Esophagus muscularis mucosa (tissue), 4 donors: Measurements from ENCODE around the gene CYCS. TPM values are rescaled to one million over a fixed set of nuclear protein-coding genes. Genes with fewer than 3 reads are reported as not detected.

Source experiments
- DNase-seq: peaks from one replicate; pipeline ENCODE4 v3.0.0-alpha.2; 2017; ENCODE audit errors: extremely low spot score
- H3K27ac ChIP-seq, 4 donors: fragments of 200-600 bp; sonication (generic); replicated peaks in 1 of 4; 1 replicate in 3 of 4; 2 replicates in 1 of 4; pipeline ENCODE4 v1.5.1; 2016 to 2019; ENCODE audit warnings: mild to moderate bottlenecking in 1 of 4
- H3K27me3 ChIP-seq, 4 donors: fragments of 200-600 bp; sonication (generic); one replicate each; pipeline versions ENCODE4 v1.5.1 to v1.6.0; 2016 to 2019
- H3K36me3 ChIP-seq, 4 donors: fragments of 200-600 bp; sonication (generic); one replicate each; pipeline ENCODE4 v1.5.1; 2016 to 2019
- H3K4me1 ChIP-seq, 4 donors: fragments of 200-600 bp; sonication (generic); one replicate each; pipeline ENCODE4 v1.5.1; 2016 to 2019
- H3K4me3 ChIP-seq, 4 donors: fragments of 200-600 bp; sonication (generic); 1 replicate in 2 of 4; 2 replicates in 2 of 4; pipeline ENCODE4 v1.5.1; 2016 to 2019; ENCODE audit warnings: mild to moderate bottlenecking in 4 of 4, moderate library complexity in 1 of 4
- H3K9me3 ChIP-seq, 4 donors: fragments of 200-600 bp; sonication (generic); 1 replicate in 3 of 4; 2 replicates in 1 of 4; pipeline ENCODE4 v1.5.1; 2016 to 2019
- CTCF ChIP-seq, 3 experiments: fragments of 200-600 bp in 2 of 3; fragments of 450-650 bp in 1 of 3; sonication (generic) in 2 of 3; IDR thresholded peaks; one replicate each; pipeline ENCODE4 v1.5.1; 2017 to 2019; ENCODE audit warnings: antibody characterized with exemption in 3 of 3, mild to moderate bottlenecking in 2 of 3, moderate library complexity in 1 of 3
- EP300 ChIP-seq: sonication (generic); formaldehyde crosslinking; IDR thresholded peaks from one replicate; pipeline ENCODE4 v1.6.1; 2017; ENCODE audit warnings: antibody characterized with exemption
- POLR2A ChIP-seq: fragments of 450-650 bp; IDR thresholded peaks from one replicate; pipeline ENCODE4 v1.6.1; 2017; ENCODE audit warnings: antibody characterized with exemption, moderate library complexity, mild to moderate bottlenecking, low read depth
- POLR2AphosphoS5 ChIP-seq, 2 donors: sonication (generic); formaldehyde crosslinking; IDR thresholded peaks; one replicate each; pipeline ENCODE4 v1.6.1; 2017; ENCODE audit warnings: antibody characterized with exemption in 2 of 2
- WGBS: methylation state at CpG from one replicate; pipeline ENCODE4 v1.1.5; 2018; 5-methylcytosine and 5-hydroxymethylcytosine counted together
- intact Hi-C: fragments of 100-400 bp; cut with DNase I; formaldehyde crosslinking; loops from one replicate; pipeline ENCODE4 v1.15.1; 2023
- total RNA-seq, 4 donors: library from RNA; depleted of rRNA; stranded (reverse); fragments of >200 nt; gene quantifications; one replicate each; pipeline versions ENCODE4 v1.1.0 to v1.2.1, GENCODE V29; 2016

CYCS gene
- 10 to 100 TPM; 39.9 to 57.3 (median 44.6) TPM for total RNA-seq

GRCh38 chr7:25125137-25125946, at the start of gene CYCS:
Gene CYCS (minus strand): TSS chr7:25125260. CDS start chr7:25124119, 1,141 bp downstream.
- intact Hi-C loops = no loop called here

GRCh38 chr7:25173184-25173583, 48.1 kb upstream of the CYCS start:
- intact Hi-C loops = no loop called here
- peak; percentile 55 for DNase-seq
- Histone ChIP-seq H3K9me3 (no peaks in the 10 kb centered on the region), H3K27ac (no peak overlapping the region), H3K4me3 (no peak overlapping the region), H3K36me3 (no peaks in the 10 kb centered on the region), H3K27me3 (no peaks in the 10 kb centered on the region), H3K4me1 (no peaks in the 10 kb centered on the region)
- WGBS = 49% methylated on average over 4 of the region's 4 CpGs
- TF ChIP-seq POLR2A (no peak), POLR2AphosphoS5 (IDR thresholded peaks at IDR 0.05) (no peak), EP300 (no peak), CTCF (IDR thresholded peaks at IDR 0.05) (no peak)

More at GRCh38 chr7:25125137-25125946, at the start of gene CYCS:
- no peaks in the 10 kb centered on the region for H3K27me3 ChIP-seq
- H3K9me3 ChIP-seq = no peaks in the 10 kb centered on the region
- peaks cover 10 to 22% (median 15%) of the 10 kb centered on the region in 4 donors for H3K4me1 ChIP-seq
- peak within 1 kb of the TSS; percentile 80 to 89 (median 84) for H3K4me3 ChIP-seq
- peak; percentile 100 for DNase-seq
- H3K27ac ChIP-seq = peak within 1 kb of the TSS; percentile 95 to 97 (median 96)
- peaks cover 11 to 31% (median 25%) of the 10 kb centered on the region in 4 donors for H3K36me3 ChIP-seq
- TF ChIP-seq CTCF (IDR thresholded peaks at IDR 0.05) (peak in 1 of 3 experiments; percentile 16), EP300 (peak; percentile 90), POLR2A (peak; percentile 95), POLR2AphosphoS5 (IDR thresholded peaks at IDR 0.05) (peak; percentile 100)
- WGBS = under 1% methylated on average over 20 of the region's 67 CpGs

DNA sequence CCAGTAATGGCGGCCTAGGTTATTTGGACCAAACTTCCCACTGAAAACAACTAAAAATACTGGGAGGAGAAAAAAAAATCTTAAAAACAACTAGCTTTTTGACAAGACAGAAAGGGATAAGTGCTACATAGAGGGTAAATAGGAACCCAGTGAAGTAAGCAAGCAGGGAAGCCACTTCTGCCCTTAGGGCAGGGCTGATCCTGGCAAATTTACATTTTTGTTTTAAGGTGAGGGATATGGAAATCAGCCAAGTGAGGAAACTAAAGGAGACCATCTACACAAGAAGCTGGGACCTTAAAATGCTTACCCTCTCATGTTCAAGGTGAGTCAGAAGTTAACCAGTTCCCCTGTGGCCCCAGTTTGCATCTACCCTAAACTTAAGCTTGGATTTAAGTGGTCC, 46.5 kb upstream of the CYCS start:
- Histone ChIP-seq H3K27ac (no peak overlapping the region), H3K4me3 (no peak overlapping the region), H3K36me3 (peaks cover 0 to 1% (median 0%) of the 10 kb centered on the region in 4 donors), H3K4me1 (no peaks in the 10 kb centered on the region), H3K9me3 (no peaks in the 10 kb centered on the region), H3K27me3 (no peaks in the 10 kb centered on the region)
- DNase-seq = no peak
- WGBS = 95% methylated on average over 1 of the region's 1 CpG
- TF ChIP-seq POLR2A = no peak
- intact Hi-C loops = no loop called here

- no peak overlapping the region for H3K4me3 ChIP-seq
- H3K27me3 ChIP-seq = no peaks in the 10 kb centered on the region
- DNase-seq = no peak
- WGBS = 100% methylated on average over 1 of the region's 1 CpG
- no peaks in the 10 kb centered on the region for H3K4me1 ChIP-seq
- H3K36me3 ChIP-seq = peaks cover 0 to 4% (median 0%) of the 10 kb centered on the region in 4 donors
- intact Hi-C loops = no loop called here
- H3K27ac ChIP-seq = no peak overlapping the region
- TF ChIP-seq POLR2AphosphoS5 (IDR thresholded peaks at IDR 0.05) (no peak), POLR2A (no peak), CTCF (IDR thresholded peaks at IDR 0.05) (no peak), EP300 (no peak)
- H3K9me3 ChIP-seq = no peaks in the 10 kb centered on the region
Measured at GRCh38 chr7:25171071-25171470, 46.0 kb upstream of the CYCS start.

- intact Hi-C loops = no loop called here
- H3K27me3 ChIP-seq = no peaks in the 10 kb centered on the region
- H3K4me3 ChIP-seq = no peak overlapping the region
- no peaks in the 10 kb centered on the region for H3K9me3 ChIP-seq
- 97% methylated on average over 7 of the region's 7 CpGs for WGBS
- H3K4me1 ChIP-seq = no peaks in the 10 kb centered on the region
- no peak overlapping the region for H3K27ac ChIP-seq
- H3K36me3 ChIP-seq = peaks cover 0 to 11% (median 4%) of the 10 kb centered on the region in 4 donors
- TF ChIP-seq EP300 = no peak
- no peak for TF ChIP-seq CTCF (IDR thresholded peaks at IDR 0.05)
- TF ChIP-seq POLR2A = no peak
- TF ChIP-seq POLR2AphosphoS5 (IDR thresholded peaks at IDR 0.05) = no peak
- no peak for DNase-seq
Measured at GRCh38 chr7:25169683-25170082, 44.6 kb upstream of the CYCS start.
